GM12891 (cell line): Measurements from ENCODE around the gene TMEM204.

Source experiments
- DNase-seq: peaks from one replicate; pipeline ENCODE4 v3.0.0; 2011; ENCODE audit warnings: low spot score; ENCODE audit not compliant: insufficient read length
- FAIRE-seq: peaks from 2 replicates; lab custom pipeline; 2011; peaks lifted over from hg19 to GRCh38; lab: Jason Lieb, UNC
- PAX5 ChIP-seq: IDR thresholded peaks from 2 replicates; pipeline ENCODE4 v1.6.1; 2011; ENCODE audit warnings: low read length, moderate library complexity, mild to moderate bottlenecking; ENCODE audit not compliant: insufficient read depth, severe bottlenecking
- POLR2A ChIP-seq: IDR thresholded peaks from 2 replicates; pipeline ENCODE4 v1.6.1; 2011; ENCODE audit warnings: low read depth, low read length, control low read depth
- POLR2AphosphoS5 ChIP-seq: IDR thresholded peaks from 2 replicates; pipeline ENCODE4 v1.6.1; 2011; ENCODE audit warnings: low read depth, low read length, control low read depth
- POU2F2 ChIP-seq: IDR thresholded peaks from 2 replicates; pipeline ENCODE4 v1.6.1; 2011; ENCODE audit warnings: low read depth, mild to moderate bottlenecking, control low read depth, low read length, moderate library complexity
- SPI1 ChIP-seq: IDR thresholded peaks from 2 replicates; pipeline ENCODE4 v1.6.1; 2011; ENCODE audit warnings: low read depth, low read length, control low read depth
- TAF1 ChIP-seq: IDR thresholded peaks from 2 replicates; pipeline ENCODE4 v1.6.1; 2011; ENCODE audit warnings: low read depth, low read length, control low read depth

The TMEM204 gene

DNA sequence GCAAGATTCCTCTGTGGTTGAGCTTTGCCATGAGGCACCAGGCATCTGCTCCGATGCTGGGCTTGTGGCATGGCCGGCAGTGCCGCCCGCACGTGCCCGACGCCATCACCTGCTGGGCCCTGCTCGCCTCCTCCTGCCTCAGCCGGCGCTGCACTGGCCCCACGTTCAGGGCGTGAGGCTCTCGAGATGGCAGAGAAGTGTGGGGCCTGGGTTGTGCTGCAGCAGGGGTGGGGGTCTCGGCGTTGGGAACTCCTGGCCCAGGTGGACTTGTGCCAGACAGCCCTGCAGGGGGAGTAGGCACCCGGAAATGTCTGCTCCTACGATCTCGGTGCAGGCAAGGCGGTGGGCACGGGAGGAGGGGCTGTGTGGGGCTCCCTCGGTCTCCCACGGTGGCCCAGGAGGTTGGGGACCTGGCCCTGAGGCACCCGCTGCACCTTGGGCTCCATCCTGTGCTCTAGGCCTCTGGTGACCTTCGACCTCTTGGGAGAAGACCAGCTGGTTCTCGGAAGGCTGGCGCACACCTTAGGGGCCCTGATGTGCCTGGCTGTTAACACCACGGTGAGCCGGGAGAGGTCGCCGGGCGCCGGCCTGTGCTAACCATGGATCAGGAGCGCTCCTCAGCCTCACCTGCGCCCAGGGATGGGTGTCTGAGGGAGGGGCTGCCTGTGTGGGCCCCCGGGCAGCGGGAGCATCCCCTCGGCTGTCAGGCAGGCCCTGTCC, 26.8 kb upstream of the TMEM204 start:
- no peak for DNase-seq
- no peak for TF ChIP-seq POLR2AphosphoS5
- FAIRE-seq, result no peak

DNA sequence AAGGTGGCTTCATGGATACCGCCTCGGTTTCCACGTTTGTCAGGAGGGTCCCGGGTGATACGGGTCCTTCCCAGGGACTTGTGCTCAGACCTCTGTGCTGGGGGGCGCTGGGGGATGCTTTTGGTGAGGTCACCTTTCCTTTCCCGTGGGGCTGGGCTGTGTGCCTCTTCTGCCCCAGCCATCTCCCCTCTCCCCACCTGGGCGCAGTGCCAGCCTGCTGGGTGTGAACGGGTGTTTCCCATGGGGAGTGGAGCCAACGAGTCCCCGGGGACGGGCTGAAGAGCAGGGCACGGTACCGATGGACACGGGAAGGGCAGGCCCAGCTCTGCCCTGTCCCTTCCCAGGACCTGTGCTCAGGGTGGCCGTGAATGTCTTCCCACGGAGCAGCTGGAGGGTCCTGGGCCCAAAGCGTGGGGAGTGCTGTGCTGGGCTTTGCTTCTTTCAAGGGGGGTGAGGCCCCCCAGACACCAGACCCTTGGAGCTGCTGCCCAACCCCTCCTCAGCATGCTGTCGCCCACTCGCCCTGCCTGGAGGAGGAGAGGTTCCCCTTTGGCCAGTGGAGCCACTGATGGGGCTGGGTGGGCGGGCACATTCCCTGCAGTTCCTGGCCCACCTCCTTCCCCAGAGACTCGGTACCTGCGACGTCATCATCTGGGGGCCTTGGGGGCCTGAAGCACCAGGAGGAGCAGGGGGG, 24.8 kb upstream of the TMEM204 start:
- no peak for FAIRE-seq
- TF ChIP-seq POLR2AphosphoS5, result no peak
- no peak for TF ChIP-seq PAX5
- no peak for TF ChIP-seq TAF1
- TF ChIP-seq POU2F2, result no peak
- TF ChIP-seq POLR2A, result no peak
- TF ChIP-seq SPI1, result no peak
- DNase-seq, result no peak

DNA sequence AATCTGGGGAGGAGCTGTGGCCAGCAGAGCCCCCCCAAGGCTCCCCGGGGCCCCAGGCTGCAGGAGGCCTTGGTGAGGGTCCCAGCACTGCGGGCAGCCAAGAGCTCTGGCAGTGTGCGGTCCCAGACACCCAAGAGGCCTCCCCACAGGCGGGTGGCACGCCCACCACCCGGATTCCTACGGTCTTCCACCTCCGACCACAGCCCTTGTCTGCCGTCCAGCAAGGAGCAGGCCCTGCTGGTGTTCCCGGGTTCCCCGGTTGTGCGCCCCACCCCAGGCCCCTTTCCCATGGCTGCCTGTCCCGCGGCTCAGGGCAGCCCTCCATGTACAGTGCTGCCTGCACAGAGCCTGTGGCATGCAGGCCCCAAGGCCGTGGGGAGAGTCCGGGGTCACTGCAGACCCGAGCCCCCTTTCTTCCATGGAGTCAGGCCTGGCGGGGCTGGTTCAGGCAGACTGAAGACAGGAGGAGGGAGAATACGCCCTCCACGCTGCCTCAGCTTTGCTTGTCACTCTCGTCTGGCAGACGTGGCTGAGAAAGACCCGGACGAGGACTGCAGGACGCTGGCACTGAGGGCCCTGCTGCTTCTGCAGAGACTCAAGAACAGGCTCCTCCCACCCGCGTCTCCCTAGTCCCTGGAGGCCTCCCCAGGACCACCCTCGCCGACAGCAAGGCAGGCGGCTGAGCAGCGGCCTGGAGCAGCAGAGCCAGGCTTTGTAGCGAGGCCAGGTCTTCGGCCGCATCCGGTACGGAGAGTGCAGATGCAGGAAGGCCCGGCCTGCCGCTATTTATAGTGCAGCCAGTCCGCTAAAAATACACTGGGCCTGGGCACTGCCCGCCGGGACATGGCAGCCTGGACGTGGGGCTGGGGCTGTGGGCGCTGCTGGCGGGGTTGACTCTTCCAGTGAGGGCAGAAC, 23.9 kb upstream of the TMEM204 start:
- no peak for DNase-seq
- FAIRE-seq, result no peak
- TF ChIP-seq POLR2AphosphoS5, result no peak
- TF ChIP-seq PAX5, result no peak
- no peak for TF ChIP-seq SPI1
- TF ChIP-seq POLR2A, result no peak

DNA sequence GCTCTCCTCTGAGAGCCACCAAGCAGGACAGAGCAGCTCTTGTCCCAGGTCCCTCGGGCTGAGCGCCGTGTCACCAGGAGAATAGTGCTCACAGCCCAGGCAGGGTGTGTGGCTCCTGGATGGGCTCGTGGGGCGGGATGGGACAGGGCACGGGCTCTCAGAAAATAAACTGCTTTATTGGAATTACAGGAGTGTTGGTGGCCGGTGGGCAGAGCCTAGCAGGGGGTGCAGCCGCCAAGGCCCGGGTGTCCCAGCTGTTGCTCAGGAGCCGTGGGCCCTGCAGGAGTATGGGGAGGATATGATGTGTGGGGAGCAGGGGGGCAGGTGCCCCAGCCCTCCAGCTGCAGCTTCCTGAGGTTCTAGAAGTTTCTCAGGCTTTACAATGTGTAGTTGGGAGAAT, 23.2 kb upstream of the TMEM204 start:
- FAIRE-seq, result no peak
- no peak for DNase-seq
- TF ChIP-seq PAX5, result no peak
- TF ChIP-seq POLR2A, result no peak
- TF ChIP-seq TAF1, result no peak
- no peak for TF ChIP-seq SPI1
- no peak for TF ChIP-seq POLR2AphosphoS5
- TF ChIP-seq POU2F2, result no peak

DNA sequence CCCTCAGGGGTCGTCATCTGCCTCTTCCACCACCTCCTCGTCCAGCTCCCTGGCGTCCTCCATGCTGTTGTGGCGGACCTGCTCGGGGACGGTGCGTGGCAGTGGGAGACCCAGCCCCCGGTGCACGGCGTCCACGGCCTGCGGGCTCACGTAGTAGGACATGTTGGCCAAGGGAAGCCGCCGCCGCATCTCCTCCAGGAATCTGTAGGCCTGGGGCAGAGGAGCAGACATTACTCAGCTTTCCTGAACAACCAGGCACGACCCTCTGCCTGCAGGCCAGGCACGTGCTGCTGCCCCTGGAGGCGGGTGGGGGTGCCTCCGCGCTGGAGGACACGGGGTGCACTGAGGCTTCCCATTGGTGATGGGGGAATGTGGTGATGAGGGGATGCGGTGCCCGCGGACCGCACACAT, 22.5 kb upstream of the TMEM204 start:
- FAIRE-seq, result no peak
- no peak for TF ChIP-seq PAX5
- TF ChIP-seq TAF1, result no peak
- DNase-seq, result no peak

DNA sequence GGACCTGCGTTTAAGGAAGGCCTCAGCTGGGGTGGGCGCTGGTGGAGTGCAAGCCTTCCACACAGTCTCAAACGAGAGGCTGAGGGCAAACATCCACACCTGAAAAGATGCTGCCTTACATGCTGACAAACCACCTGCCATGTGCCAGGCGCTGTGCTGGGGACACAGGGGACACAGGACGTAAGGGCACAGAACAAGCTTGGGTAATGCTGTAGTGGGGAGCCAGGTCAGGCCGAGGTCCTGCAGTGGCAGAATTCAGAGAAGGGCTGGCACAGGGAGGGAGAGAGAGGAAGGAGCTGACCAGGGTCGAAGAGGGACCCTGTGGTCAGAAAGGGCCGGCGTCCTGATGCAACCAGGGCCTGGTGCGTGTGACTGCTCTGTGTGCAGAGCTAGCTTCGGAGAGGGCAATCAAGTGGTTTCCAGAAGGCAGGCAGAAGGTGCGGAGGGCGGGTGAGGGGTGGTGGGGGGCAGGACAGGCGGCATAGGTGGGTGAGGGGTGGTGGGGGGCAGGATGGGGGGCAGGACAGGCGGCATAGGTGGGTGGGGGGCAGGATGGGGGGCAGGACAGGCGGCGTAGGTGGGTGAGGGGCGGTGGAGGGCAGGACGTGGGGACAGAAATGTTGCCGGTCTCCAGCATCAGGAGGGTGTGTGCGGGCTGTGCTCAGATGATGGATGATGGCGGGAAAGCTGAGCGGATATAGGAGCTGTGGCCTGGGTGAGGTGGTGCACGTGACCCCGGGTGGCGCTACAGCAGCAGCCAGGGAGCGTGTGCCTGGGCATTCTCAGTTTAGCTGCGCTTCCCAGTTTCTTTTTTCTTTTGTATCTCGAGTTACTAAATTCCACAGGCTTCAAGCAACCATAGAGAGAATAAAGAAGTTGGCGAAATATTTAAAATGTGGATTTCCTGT, 21.6 kb upstream of the TMEM204 start:
- no peak for FAIRE-seq
- DNase-seq, result no peak
- TF ChIP-seq SPI1 (no peak), POLR2A (peak; percentile 52)

DNA sequence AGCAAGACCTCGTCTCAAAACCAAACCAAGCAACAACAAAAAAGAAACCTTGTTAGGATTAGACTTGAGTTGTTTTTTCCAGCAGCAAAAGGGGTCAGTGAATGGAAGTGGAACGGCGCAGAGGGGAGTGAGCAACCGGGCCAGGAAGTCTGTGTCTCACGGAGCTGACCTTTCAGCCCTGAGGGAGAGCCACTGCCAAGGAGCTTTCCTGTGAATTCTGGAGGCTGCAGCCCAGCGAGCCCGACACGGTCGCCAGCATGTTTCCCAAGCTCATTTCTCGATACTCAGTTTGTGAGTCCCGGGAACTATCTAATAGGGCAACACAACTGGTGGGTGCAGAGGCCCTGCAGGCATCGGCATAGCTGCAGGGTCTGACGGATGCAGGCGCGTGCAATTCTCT, 20.7 kb upstream of the TMEM204 start:
- no peak for DNase-seq
- no peak for FAIRE-seq

DNA sequence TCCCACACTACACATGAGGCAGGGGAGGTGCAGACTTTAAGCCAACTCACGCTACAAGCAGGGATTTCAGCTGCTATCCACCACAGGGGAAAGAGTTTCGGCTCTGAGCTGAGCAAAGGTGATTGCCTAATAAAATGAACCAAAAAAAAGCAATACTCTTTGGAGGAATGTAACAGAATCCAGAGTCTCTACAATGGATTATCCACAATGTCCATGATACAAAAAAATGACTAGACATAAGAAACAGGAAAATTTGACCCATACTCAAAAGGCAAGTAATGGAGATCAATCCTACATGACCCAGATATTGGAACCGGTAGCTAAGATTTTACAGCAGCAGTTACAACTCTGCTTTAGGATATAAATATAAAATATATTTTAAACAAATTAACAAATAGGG, 19.0 kb upstream of the TMEM204 start:
- no peak for TF ChIP-seq POLR2AphosphoS5
- TF ChIP-seq SPI1, result no peak
- no peak for TF ChIP-seq TAF1
- no peak for FAIRE-seq
- no peak for DNase-seq

More for the DNA sequence above, 20.7 kb upstream of the TMEM204 start:
- TF ChIP-seq POLR2AphosphoS5 (no peak), SPI1 (no peak), POLR2A (no peak)

DNA sequence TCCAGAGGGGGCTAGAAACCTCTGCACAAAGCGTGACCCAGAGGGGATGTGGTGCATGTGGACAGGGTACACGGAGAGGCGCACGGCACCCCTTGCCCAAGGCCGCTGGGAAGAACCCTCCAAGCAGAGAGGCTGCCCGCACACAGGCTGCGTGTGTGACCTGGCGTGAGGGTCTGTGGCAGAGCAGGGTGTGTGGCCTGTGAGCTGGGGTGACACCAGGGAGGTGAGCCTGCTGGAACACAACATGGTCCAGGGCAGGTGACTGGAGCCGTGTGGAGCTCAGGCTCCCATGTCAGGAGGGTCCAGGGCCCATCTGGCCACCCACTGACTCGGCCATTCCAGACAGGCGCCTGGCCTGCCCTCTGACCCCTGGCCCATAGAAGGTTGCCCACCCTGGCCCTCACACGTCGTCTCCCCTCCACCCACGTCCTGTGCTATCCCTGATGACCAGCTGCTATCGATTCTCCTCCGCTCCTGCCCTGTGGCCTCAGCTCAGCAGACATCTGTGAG, 14.8 kb upstream of the TMEM204 start:
- DNase-seq (no peak), FAIRE-seq (no peak)
- no peak for TF ChIP-seq POLR2AphosphoS5
- TF ChIP-seq POU2F2, result no peak
- TF ChIP-seq TAF1, result no peak
